H9 (cell line): ENCODE data around the gene LRP1. TPM values are rescaled to one million over a fixed set of nuclear protein-coding genes. Genes with fewer than 3 reads are reported as not detected.

ENCODE experiments used
- DNase-seq: peaks from one replicate; pipeline ENCODE4 v3.0.0-alpha.2; 2017
- H2AFZ ChIP-seq: one replicate; pipeline ENCODE4 v1.6.1; 2013; ENCODE audit warnings: mild to moderate bottlenecking, low read length, control low read depth, moderate library complexity
- H2AK5ac ChIP-seq: 2 replicates; pipeline ENCODE4 v1.6.1; 2013; ENCODE audit warnings: low read length, control low read depth, mixed read lengths; ENCODE audit not compliant: insufficient read length
- H2BK120ac ChIP-seq: one replicate; pipeline ENCODE4 v1.6.1; 2013; ENCODE audit warnings: low read depth, mild to moderate bottlenecking, low read length, control low read depth, inconsistent platforms; ENCODE audit not compliant: poor library complexity, severe bottlenecking
- H2BK12ac ChIP-seq: 2 replicates; pipeline ENCODE4 v1.6.1; 2013; ENCODE audit warnings: low read length, control low read depth, mixed read lengths, low read depth; ENCODE audit not compliant: insufficient read length
- H2BK15ac ChIP-seq: 2 replicates; pipeline ENCODE4 v1.6.1; 2013; ENCODE audit warnings: low read depth, low read length, control low read depth
- H2BK20ac ChIP-seq: one replicate; pipeline ENCODE4 v1.6.1; 2013; ENCODE audit warnings: low read depth, mild to moderate bottlenecking, low read length, control low read depth, inconsistent platforms; ENCODE audit not compliant: poor library complexity, severe bottlenecking
- H2BK5ac ChIP-seq: 2 replicates; pipeline ENCODE4 v1.6.1; 2013; ENCODE audit warnings: low read length, control low read depth, mixed read lengths; ENCODE audit not compliant: insufficient read length
- H3K14ac ChIP-seq: 2 replicates; pipeline ENCODE4 v1.6.1; 2013; ENCODE audit warnings: low read length, control low read depth; ENCODE audit not compliant: insufficient read depth
- H3K18ac ChIP-seq: 2 replicates; pipeline ENCODE4 v1.6.1; 2013; ENCODE audit warnings: low read depth, mild to moderate bottlenecking, mixed read lengths, low read length, control low read depth; ENCODE audit not compliant: insufficient read length
- H3K23ac ChIP-seq: 2 replicates; pipeline ENCODE4 v1.6.1; 2013; ENCODE audit warnings: low read length, control low read depth, mixed read lengths, low read depth; ENCODE audit not compliant: insufficient read length
- H3K23me2 ChIP-seq: 2 replicates; pipeline ENCODE4 v1.6.1; 2013; ENCODE audit warnings: low read depth, mild to moderate bottlenecking, mixed read lengths, low read length, control low read depth; ENCODE audit not compliant: insufficient read length, poor library complexity, severe bottlenecking
- H3K27ac ChIP-seq: 2 replicates; pipeline ENCODE4 v1.5.1; 2013; ENCODE audit warnings: low read length, control low read depth, mixed read lengths, low read depth; ENCODE audit not compliant: insufficient read length
- H3K27me3 ChIP-seq: 2 replicates; pipeline ENCODE4 v1.6.1; 2013; ENCODE audit warnings: low read length, control low read depth, inconsistent platforms; ENCODE audit not compliant: insufficient read depth
- H3K4ac ChIP-seq: 2 replicates; pipeline ENCODE4 v1.6.1; 2013; ENCODE audit warnings: low read depth, mild to moderate bottlenecking, control low read depth, inconsistent platforms, low read length, moderate library complexity
- H3K4me1 ChIP-seq: 2 replicates; pipeline ENCODE4 v1.6.1; 2013; ENCODE audit warnings: low read length, control low read depth, inconsistent platforms; ENCODE audit not compliant: insufficient read depth
- H3K4me2 ChIP-seq: 2 replicates; pipeline ENCODE4 v1.6.1; 2013; ENCODE audit warnings: low read length, control low read depth, mixed read lengths; ENCODE audit not compliant: insufficient read length, insufficient read depth
- H3K56ac ChIP-seq: 2 replicates; pipeline ENCODE4 v1.6.1; 2013; ENCODE audit warnings: low read depth, mild to moderate bottlenecking, mixed read lengths, low read length, control low read depth; ENCODE audit not compliant: insufficient read length
- H3K79me1 ChIP-seq: 2 replicates; pipeline ENCODE4 v1.6.1; 2013; ENCODE audit warnings: low read depth, mild to moderate bottlenecking, moderate library complexity, low read length, control low read depth, inconsistent platforms; ENCODE audit not compliant: insufficient read depth, poor library complexity, severe bottlenecking
- H3K79me2 ChIP-seq: 2 replicates; pipeline ENCODE4 v1.6.1; 2013; ENCODE audit warnings: low read length, control low read depth, inconsistent platforms; ENCODE audit not compliant: insufficient read depth
- H3K9ac ChIP-seq: 2 replicates; pipeline ENCODE4 v1.6.1; 2013; ENCODE audit warnings: low read length, control low read depth, mixed read lengths; ENCODE audit not compliant: insufficient read length; ENCODE audit errors: extremely low read depth
- H3K9me3 ChIP-seq: one replicate; pipeline ENCODE4 v1.6.1; 2013; ENCODE audit warnings: low read depth, low read length, inconsistent platforms; ENCODE audit not compliant: control insufficient read depth
- H3T11ph ChIP-seq: one replicate; pipeline ENCODE4 v1.6.1; 2013; ENCODE audit warnings: mild to moderate bottlenecking, low read length, control low read depth, inconsistent platforms
- H4K20me1 ChIP-seq: one replicate; pipeline ENCODE4 v1.6.1; 2013; ENCODE audit not compliant: control insufficient read depth, insufficient read length, insufficient read depth
- H4K5ac ChIP-seq: 2 replicates; pipeline ENCODE4 v1.6.1; 2013; ENCODE audit warnings: low read depth, mild to moderate bottlenecking, mixed read lengths, low read length, control low read depth; ENCODE audit not compliant: insufficient read length
- H4K8ac ChIP-seq: replicated peaks from 2 replicates; pipeline ENCODE4 v1.6.1; 2013; ENCODE audit warnings: low read length, control low read depth, mixed read lengths, low read depth; ENCODE audit not compliant: insufficient read length
- H4K91ac ChIP-seq: 2 replicates; pipeline ENCODE4 v1.6.1; 2013; ENCODE audit warnings: low read depth, mild to moderate bottlenecking, moderate library complexity, mixed read lengths, low read length, control low read depth; ENCODE audit not compliant: insufficient read length
- H3K27ac Mint-ChIP-seq, 3 experiments: 2 replicates in 2 of 3; 3 replicates in 1 of 3; pipeline ENCODE4 v1.8.0; 2020 to 2021; ENCODE audit warnings: mixed read lengths in 3 of 3, mild to moderate bottlenecking in 1 of 3, moderate library complexity in 1 of 3
- H3K27me3 Mint-ChIP-seq: 2 replicates; pipeline ENCODE4 v1.8.0; 2021; ENCODE audit warnings: low read depth, mild to moderate bottlenecking, moderate library complexity, mixed read lengths
- H3K36me3 Mint-ChIP-seq, 3 experiments: 2 replicates in 2 of 3; 3 replicates in 1 of 3; pipeline ENCODE4 v1.8.0; 2020 to 2021; ENCODE audit warnings: low read depth in 3 of 3, mixed read lengths in 3 of 3; ENCODE audit not compliant: insufficient read depth in 1 of 3
- H3K4me1 Mint-ChIP-seq, 2 experiments: 2 replicates each; pipeline ENCODE4 v1.8.0; 2020; ENCODE audit warnings: mixed read lengths in 2 of 2
- H3K4me3 Mint-ChIP-seq, 2 experiments: 2 replicates in 1 of 2; 3 replicates in 1 of 2; pipeline ENCODE4 v1.8.0; 2020 to 2021; ENCODE audit warnings: mild to moderate bottlenecking in 2 of 2, mixed read lengths in 2 of 2, moderate library complexity in 1 of 2
- H3K9me3 Mint-ChIP-seq, 2 experiments: 2 replicates in 1 of 2; 3 replicates in 1 of 2; pipeline ENCODE4 v1.8.0; 2020; ENCODE audit warnings: mild to moderate bottlenecking in 2 of 2, mixed read lengths in 2 of 2, moderate library complexity in 1 of 2
- CTCF ChIP-seq: fragments of 200-600 bp; sonication (generic); conservative IDR thresholded peaks from 3 replicates; pipeline ENCODE4 v1.8.0; 2021; ENCODE audit warnings: antibody characterized with exemption, mild to moderate bottlenecking
- WGBS: extraction: QIAGEN DNeasy Blood & Tissue Kit; methylation state at CpG from one replicate; pipeline ENCODE4 v1.1.7; 2013; ENCODE audit warnings: missing lambda C conversion rate, low lambda C conversion rate, mixed read lengths; ENCODE audit not compliant: insufficient read length; ENCODE audit errors: extremely low coverage; 5-methylcytosine and 5-hydroxymethylcytosine counted together
- total RNA-seq: library from RNA; stranded (reverse); gene quantifications from 2 replicates; pipeline ENCODE4 v1.2.1, GENCODE V29; 2021

Gene LRP1
- total RNA-seq, 1 experiment from 2014 or later = 115 TPM

GRCh38 chr12:57203791-57204190 is 75.5 kb downstream of the LRP1 start:
- H2BK15ac ChIP-seq = no peak overlapping the region
- Mint-ChIP-seq H3K27ac (no peak overlapping the region), H3K4me3 (no peak overlapping the region), H3K4me1 (no peaks in the 10 kb centered on the region), H3K9me3 (no peaks in the 10 kb centered on the region), H3K36me3 (peaks cover 40 to 91% (median 87%) of the 10 kb centered on the region in 3 experiments), H3K27me3 (no peaks in the 10 kb centered on the region)
- no peak overlapping the region for H2BK5ac ChIP-seq
- no peak overlapping the region for H3K4me2 ChIP-seq
- WGBS = no CpG with 5 or more reads among the region's 11 CpGs
- no peak overlapping the region for H3K18ac ChIP-seq
- H3K27ac ChIP-seq = no peak overlapping the region
- H4K91ac ChIP-seq = no peak overlapping the region
- no peak for TF ChIP-seq CTCF
- no peak overlapping the region for H3K14ac ChIP-seq
- no peak overlapping the region for H3K23ac ChIP-seq
- no peak overlapping the region for H4K5ac ChIP-seq
- no peak overlapping the region for H3K4ac ChIP-seq
- no peaks in the 10 kb centered on the region for H3K79me1 ChIP-seq
- no peak overlapping the region for H2BK12ac ChIP-seq
- H3K9ac ChIP-seq = no peak overlapping the region
- H2BK120ac ChIP-seq = no peak overlapping the region
- no peak for DNase-seq
- no peaks in the 10 kb centered on the region for H4K20me1 ChIP-seq
- H4K8ac ChIP-seq = no peak overlapping the region
- H3K4me1 ChIP-seq = no peaks in the 10 kb centered on the region
- no peak overlapping the region for H2AK5ac ChIP-seq
- H3K23me2 ChIP-seq = no peaks in the 10 kb centered on the region
- no peak overlapping the region for H3T11ph ChIP-seq
- H3K56ac ChIP-seq = no peak overlapping the region
- H2AFZ ChIP-seq = no peak overlapping the region
- H2BK20ac ChIP-seq = no peak overlapping the region
- no peaks in the 10 kb centered on the region for H3K79me2 ChIP-seq
- no peaks in the 10 kb centered on the region for H3K27me3 ChIP-seq
- no peaks in the 10 kb centered on the region for H3K9me3 ChIP-seq
